K562 (cell line): Measurements from ENCODE around the gene DKC1. TPM values are rescaled to one million over a fixed set of nuclear protein-coding genes. Genes with fewer than 3 reads are reported as not detected.

Experiments
- ETS2 ChIP-seq: IDR thresholded peaks from 2 replicates; pipeline ENCODE4 v1.6.1; 2016; ENCODE audit warnings: borderline replicate concordance, missing genetic modification characterization, mild to moderate bottlenecking, moderate library complexity, missing compliant biosample characterization; ENCODE audit not compliant: poor library complexity, severe bottlenecking
- FOXK1 ChIP-seq: sonication (generic); formaldehyde crosslinking; IDR thresholded peaks from 2 replicates; pipeline ENCODE4 v1.8.0; 2022; ENCODE audit warnings: missing genetic modification reagents, mild to moderate bottlenecking, borderline replicate concordance
- IRF2 ChIP-seq: sonication (generic); formaldehyde crosslinking; IDR thresholded peaks from 2 replicates; pipeline ENCODE4 v1.8.1; 2022; ENCODE audit warnings: mild to moderate bottlenecking, missing genetic modification reagents
- KHSRP ChIP-seq: fragments of 450-650 bp; IDR thresholded peaks from 2 replicates; pipeline ENCODE4 v1.6.1; 2017
- STAT5A ChIP-seq: IDR thresholded peaks from 2 replicates; pipeline ENCODE4 v1.6.1; 2012; ENCODE audit warnings: low read length, inconsistent platforms, borderline replicate concordance
- polyA plus RNA-seq, 8 experiments: library from polyadenylated mRNA; depleted of rRNA in 4 of 8; stranded (reverse) in 5 of 8; unstranded in 3 of 8; fragments of >200 nt; fragmentation: Nextera tagmentation in 2 of 8; fragmentation: Illumina TruSeq in 1 of 8; extraction: Ambion mirVana in 2 of 8; extraction: Trizol in 1 of 8; gene quantifications; 2 replicates each; pipeline versions ENCODE4 v1.2.1 to v1.2.3, GENCODE V29; 2011 to 2014; ENCODE audit warnings: inconsistent platforms in 1 of 8, missing spikeins in 1 of 8
- total RNA-seq, 7 experiments: library from RNA; depleted of rRNA in 6 of 7; stranded (reverse); fragments of >200 nt in 6 of 7; fragmentation: Illumina TruSeq in 2 of 7; extraction: Trizol in 2 of 7; gene quantifications; 2 replicates each; pipeline versions ENCODE4 v1.2.1 to v1.2.3, GENCODE V29; 2011 to 2021; ENCODE audit warnings: low replicate concordance in 1 of 7
- TF ChIP-seq, protein P1 (sequence below): fragments of 450-650 bp; IDR thresholded peaks from 2 replicates; pipeline ENCODE4 v1.6.1; 2016; ENCODE audit warnings: borderline replicate concordance
- TF ChIP-seq, protein P2 (sequence below): IDR thresholded peaks from 2 replicates; pipeline ENCODE4 v1.6.1; 2012; ENCODE audit warnings: low read depth, low read length, improper control_type of control experiment, borderline replicate concordance
- TF ChIP-seq, protein P3 (sequence below): sonication (generic); formaldehyde crosslinking; IDR thresholded peaks from 2 replicates; pipeline ENCODE4 v1.8.1; 2023; ENCODE audit warnings: missing genetic modification reagents, mild to moderate bottlenecking, borderline replicate concordance
- TF ChIP-seq, protein P4 (sequence below): fragments of 200-800 bp; sonication (Bioruptor generic); IDR thresholded peaks from 2 replicates; pipeline ENCODE4 v1.6.1; 2016; ENCODE audit warnings: missing genetic modification characterization, missing compliant biosample characterization
- TF ChIP-seq, protein P5 (sequence below): conservative IDR thresholded peaks from 2 replicates; pipeline ENCODE4 v1.6.1; 2011; ENCODE audit warnings: low read depth, mild to moderate bottlenecking, low read length; ENCODE audit not compliant: control insufficient read depth

The DKC1 gene
- total and polyA plus RNA-seq, 9 of the 15 experiments (the other 6 are each of a cell fraction or from before 2014, with no cell fraction given), result 205 to 313 (median 219) TPM

- TF ChIP-seq, protein P1, sequence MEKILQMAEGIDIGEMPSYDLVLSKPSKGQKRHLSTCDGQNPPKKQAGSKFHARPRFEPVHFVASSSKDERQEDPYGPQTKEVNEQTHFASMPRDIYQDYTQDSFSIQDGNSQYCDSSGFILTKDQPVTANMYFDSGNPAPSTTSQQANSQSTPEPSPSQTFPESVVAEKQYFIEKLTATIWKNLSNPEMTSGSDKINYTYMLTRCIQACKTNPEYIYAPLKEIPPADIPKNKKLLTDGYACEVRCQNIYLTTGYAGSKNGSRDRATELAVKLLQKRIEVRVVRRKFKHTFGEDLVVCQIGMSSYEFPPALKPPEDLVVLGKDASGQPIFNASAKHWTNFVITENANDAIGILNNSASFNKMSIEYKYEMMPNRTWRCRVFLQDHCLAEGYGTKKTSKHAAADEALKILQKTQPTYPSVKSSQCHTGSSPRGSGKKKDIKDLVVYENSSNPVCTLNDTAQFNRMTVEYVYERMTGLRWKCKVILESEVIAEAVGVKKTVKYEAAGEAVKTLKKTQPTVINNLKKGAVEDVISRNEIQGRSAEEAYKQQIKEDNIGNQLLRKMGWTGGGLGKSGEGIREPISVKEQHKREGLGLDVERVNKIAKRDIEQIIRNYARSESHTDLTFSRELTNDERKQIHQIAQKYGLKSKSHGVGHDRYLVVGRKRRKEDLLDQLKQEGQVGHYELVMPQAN, result no peak
- TF ChIP-seq IRF2 (CRISPR knock-in tag), result no peak
- TF ChIP-seq STAT5A, result no peak
- TF ChIP-seq, protein P2, sequence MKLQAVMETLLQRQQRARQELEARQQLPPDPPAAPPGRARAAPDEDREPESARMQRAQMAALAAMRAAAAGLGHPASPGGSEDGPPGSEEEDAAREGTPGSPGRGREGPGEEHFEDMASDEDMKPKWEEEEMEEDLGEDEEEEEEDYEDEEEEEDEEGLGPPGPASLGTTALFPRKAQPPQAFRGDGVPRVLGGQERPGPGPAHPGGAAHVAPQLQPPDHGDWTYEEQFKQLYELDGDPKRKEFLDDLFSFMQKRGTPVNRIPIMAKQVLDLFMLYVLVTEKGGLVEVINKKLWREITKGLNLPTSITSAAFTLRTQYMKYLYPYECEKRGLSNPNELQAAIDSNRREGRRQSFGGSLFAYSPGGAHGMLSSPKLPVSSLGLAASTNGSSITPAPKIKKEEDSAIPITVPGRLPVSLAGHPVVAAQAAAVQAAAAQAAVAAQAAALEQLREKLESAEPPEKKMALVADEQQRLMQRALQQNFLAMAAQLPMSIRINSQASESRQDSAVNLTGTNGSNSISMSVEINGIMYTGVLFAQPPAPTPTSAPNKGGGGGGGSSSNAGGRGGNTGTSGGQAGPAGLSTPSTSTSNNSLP, result 0 out of 2 replicates have a peak, but pooled peaks have one; percentile 31
- TF ChIP-seq, protein P3, sequence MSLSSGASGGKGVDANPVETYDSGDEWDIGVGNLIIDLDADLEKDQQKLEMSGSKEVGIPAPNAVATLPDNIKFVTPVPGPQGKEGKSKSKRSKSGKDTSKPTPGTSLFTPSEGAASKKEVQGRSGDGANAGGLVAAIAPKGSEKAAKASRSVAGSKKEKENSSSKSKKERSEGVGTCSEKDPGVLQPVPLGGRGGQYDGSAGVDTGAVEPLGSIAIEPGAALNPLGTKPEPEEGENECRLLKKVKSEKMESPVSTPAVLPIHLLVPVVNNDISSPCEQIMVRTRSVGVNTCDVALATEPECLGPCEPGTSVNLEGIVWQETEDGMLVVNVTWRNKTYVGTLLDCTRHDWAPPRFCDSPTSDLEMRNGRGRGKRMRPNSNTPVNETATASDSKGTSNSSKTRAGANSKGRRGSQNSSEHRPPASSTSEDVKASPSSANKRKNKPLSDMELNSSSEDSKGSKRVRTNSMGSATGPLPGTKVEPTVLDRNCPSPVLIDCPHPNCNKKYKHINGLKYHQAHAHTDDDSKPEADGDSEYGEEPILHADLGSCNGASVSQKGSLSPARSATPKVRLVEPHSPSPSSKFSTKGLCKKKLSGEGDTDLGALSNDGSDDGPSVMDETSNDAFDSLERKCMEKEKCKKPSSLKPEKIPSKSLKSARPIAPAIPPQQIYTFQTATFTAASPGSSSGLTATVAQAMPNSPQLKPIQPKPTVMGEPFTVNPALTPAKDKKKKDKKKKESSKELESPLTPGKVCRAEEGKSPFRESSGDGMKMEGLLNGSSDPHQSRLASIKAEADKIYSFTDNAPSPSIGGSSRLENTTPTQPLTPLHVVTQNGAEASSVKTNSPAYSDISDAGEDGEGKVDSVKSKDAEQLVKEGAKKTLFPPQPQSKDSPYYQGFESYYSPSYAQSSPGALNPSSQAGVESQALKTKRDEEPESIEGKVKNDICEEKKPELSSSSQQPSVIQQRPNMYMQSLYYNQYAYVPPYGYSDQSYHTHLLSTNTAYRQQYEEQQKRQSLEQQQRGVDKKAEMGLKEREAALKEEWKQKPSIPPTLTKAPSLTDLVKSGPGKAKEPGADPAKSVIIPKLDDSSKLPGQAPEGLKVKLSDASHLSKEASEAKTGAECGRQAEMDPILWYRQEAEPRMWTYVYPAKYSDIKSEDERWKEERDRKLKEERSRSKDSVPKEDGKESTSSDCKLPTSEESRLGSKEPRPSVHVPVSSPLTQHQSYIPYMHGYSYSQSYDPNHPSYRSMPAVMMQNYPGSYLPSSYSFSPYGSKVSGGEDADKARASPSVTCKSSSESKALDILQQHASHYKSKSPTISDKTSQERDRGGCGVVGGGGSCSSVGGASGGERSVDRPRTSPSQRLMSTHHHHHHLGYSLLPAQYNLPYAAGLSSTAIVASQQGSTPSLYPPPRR, result no peak
- no peak for TF ChIP-seq KHSRP
- TF ChIP-seq FOXK1 (CRISPR knock-in tag), result no peak
- TF ChIP-seq, protein P4, sequence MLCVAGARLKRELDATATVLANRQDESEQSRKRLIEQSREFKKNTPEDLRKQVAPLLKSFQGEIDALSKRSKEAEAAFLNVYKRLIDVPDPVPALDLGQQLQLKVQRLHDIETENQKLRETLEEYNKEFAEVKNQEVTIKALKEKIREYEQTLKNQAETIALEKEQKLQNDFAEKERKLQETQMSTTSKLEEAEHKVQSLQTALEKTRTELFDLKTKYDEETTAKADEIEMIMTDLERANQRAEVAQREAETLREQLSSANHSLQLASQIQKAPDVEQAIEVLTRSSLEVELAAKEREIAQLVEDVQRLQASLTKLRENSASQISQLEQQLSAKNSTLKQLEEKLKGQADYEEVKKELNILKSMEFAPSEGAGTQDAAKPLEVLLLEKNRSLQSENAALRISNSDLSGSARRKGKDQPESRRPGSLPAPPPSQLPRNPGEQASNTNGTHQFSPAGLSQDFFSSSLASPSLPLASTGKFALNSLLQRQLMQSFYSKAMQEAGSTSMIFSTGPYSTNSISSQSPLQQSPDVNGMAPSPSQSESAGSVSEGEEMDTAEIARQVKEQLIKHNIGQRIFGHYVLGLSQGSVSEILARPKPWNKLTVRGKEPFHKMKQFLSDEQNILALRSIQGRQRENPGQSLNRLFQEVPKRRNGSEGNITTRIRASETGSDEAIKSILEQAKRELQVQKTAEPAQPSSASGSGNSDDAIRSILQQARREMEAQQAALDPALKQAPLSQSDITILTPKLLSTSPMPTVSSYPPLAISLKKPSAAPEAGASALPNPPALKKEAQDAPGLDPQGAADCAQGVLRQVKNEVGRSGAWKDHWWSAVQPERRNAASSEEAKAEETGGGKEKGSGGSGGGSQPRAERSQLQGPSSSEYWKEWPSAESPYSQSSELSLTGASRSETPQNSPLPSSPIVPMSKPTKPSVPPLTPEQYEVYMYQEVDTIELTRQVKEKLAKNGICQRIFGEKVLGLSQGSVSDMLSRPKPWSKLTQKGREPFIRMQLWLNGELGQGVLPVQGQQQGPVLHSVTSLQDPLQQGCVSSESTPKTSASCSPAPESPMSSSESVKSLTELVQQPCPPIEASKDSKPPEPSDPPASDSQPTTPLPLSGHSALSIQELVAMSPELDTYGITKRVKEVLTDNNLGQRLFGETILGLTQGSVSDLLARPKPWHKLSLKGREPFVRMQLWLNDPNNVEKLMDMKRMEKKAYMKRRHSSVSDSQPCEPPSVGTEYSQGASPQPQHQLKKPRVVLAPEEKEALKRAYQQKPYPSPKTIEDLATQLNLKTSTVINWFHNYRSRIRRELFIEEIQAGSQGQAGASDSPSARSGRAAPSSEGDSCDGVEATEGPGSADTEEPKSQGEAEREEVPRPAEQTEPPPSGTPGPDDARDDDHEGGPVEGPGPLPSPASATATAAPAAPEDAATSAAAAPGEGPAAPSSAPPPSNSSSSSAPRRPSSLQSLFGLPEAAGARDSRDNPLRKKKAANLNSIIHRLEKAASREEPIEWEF, result 0 out of 2 replicates have a peak, but pooled peaks have one; percentile 40
- TF ChIP-seq ETS2 (tag), result no peak
- TF ChIP-seq, protein P5, sequence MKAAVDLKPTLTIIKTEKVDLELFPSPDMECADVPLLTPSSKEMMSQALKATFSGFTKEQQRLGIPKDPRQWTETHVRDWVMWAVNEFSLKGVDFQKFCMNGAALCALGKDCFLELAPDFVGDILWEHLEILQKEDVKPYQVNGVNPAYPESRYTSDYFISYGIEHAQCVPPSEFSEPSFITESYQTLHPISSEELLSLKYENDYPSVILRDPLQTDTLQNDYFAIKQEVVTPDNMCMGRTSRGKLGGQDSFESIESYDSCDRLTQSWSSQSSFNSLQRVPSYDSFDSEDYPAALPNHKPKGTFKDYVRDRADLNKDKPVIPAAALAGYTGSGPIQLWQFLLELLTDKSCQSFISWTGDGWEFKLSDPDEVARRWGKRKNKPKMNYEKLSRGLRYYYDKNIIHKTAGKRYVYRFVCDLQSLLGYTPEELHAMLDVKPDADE, result no peak
Measured at GRCh38 chrX:154819771-154820341, 57.2 kb downstream of the DKC1 start (continued).
